Measurements from ENCODE around the gene GAPVD1. TPM values are rescaled to one million over a fixed set of nuclear protein-coding genes. Genes with fewer than 3 reads are reported as not detected.

The GAPVD1 gene
- total RNA-seq, 1 donor from 2014 or later = 43.5 TPM

DNA sequence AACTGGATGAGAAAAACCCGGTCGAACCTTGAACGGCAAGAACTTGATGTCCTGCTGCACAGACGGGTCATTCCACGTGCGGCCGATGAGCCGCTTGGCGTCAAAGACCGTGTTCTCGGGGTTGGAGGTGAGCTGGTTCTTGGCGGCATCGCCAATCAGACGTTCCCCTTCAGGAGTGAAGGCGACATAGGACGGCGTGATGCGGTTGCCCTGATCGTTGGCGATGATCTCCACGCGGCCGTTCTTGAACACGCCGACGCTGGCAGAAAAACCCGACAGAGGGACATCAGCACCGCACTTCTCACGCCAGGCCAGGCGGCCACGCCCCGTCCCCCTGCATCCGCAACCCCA lies 21.0 kb upstream of the GAPVD1 start:
- H3F3A ChIP-seq (ENCODE audit: low read depth) = peaks cover 43% of the 10 kb centered on the region
- peaks cover 28% of the 10 kb centered on the region for H3K36me3 ChIP-seq
- peak overlapping the region; percentile 100 for H3K9ac ChIP-seq
- H3K4me2 ChIP-seq = peak overlapping the region; percentile 92
- Mint-ChIP-seq H3K36me3 (peaks cover 46% of the 10 kb centered on the region), H3K27me3 (ENCODE audit: insufficient read depth, low read depth) (peaks cover 11% of the 10 kb centered on the region), H3K27ac (peak overlapping the region; percentile 99), H3K4me3 (peak overlapping the region; percentile 98), H3K4me1 (peaks cover 39% of the 10 kb centered on the region), H3K9me3 (no peaks in the 10 kb centered on the region)
- TF ChIP-seq EZH2phosphoT487 (IDR thresholded peaks at IDR 0.05) (no peak), EZH2 (IDR thresholded peaks at IDR 0.05) (no peak)
- TF ChIP-seq, protein P1, sequence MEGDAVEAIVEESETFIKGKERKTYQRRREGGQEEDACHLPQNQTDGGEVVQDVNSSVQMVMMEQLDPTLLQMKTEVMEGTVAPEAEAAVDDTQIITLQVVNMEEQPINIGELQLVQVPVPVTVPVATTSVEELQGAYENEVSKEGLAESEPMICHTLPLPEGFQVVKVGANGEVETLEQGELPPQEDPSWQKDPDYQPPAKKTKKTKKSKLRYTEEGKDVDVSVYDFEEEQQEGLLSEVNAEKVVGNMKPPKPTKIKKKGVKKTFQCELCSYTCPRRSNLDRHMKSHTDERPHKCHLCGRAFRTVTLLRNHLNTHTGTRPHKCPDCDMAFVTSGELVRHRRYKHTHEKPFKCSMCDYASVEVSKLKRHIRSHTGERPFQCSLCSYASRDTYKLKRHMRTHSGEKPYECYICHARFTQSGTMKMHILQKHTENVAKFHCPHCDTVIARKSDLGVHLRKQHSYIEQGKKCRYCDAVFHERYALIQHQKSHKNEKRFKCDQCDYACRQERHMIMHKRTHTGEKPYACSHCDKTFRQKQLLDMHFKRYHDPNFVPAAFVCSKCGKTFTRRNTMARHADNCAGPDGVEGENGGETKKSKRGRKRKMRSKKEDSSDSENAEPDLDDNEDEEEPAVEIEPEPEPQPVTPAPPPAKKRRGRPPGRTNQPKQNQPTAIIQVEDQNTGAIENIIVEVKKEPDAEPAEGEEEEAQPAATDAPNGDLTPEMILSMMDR (IDR thresholded peaks at IDR 0.05) = no peak
- peak; percentile 59 for DNase-seq (ENCODE audit: low spot score)
- peaks cover 54% of the 10 kb centered on the region for H4K20me1 ChIP-seq (ENCODE audit: low read depth)
- peaks cover 64% of the 10 kb centered on the region for H3K79me2 ChIP-seq (ENCODE audit: low read depth)
- H3K4me1 ChIP-seq = peaks cover 28% of the 10 kb centered on the region
- no peaks in the 10 kb centered on the region for H3K9me3 ChIP-seq (ENCODE audit: low read depth)
- peak overlapping the region; percentile 87 for H3K4me3 ChIP-seq
- H2AFZ ChIP-seq (replicated peaks) = peak overlapping the region; percentile 10
- no peaks in the 10 kb centered on the region for H3K27me3 ChIP-seq
- peak overlapping the region; percentile 98 for H3K27ac ChIP-seq

DNA sequence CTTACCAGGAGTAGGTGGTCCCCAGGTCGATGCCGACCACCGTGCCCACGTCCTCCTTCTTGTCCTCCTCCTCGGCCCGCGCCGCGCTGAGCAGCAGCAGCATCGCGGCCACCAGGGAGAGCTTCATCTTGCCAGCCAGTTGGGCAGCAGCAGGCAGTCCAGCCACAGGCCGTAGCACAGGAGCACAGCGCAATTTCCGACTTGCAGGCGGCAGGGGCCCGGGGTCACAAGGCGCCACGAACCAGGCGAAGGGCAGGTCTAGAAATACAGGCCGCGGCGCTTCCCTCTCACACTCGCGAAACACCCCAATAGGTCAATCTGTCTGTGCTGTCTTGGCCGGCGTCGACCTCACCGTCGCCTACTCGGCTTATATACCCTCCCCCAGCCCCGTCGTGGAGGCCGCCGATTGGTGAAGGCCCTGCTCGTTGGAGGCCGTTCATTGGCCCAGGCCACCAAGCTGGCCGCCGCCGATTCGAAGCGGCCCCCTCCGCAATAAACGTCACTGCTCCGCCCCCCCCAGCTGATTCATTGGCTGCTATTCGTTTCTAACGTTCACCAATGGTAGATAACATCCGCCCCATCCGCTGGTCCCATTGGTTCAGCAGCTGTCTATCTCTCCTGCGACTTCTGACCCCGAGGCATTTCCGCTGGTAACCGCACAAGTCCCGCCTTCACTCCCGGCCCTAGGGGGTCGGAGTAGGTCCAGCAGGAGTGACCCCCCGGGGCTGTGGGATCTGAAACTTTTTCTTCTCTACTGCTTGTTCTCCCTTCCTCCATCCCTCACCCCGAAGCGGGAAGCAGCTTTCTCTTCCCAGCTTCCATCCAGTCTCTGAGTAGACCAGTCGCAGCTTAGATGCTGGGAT lies 20.4 kb upstream of the GAPVD1 start, which contains the start of gene HSPA5:
TSS of gene HSPA5 (minus strand) at position 344 of the 863 bp plus-strand sequence. CDS start at position 127, 217 bp downstream.
- peak within 1 kb of the TSS; percentile 88 for H3K4me3 ChIP-seq
- peaks cover 11% of the 10 kb centered on the region for H3K27me3 Mint-ChIP-seq (ENCODE audit: insufficient read depth, low read depth)
- peak within 1 kb of the TSS; percentile 94 for H3K4me2 ChIP-seq
- peaks cover 48% of the 10 kb centered on the region for H4K20me1 ChIP-seq (ENCODE audit: low read depth)
- no peaks in the 10 kb centered on the region for H3K9me3 Mint-ChIP-seq
- peaks cover 58% of the 10 kb centered on the region for H3K79me2 ChIP-seq (ENCODE audit: low read depth)
- TF ChIP-seq EZH2 (IDR thresholded peaks at IDR 0.05) (no peak), EZH2phosphoT487 (IDR thresholded peaks at IDR 0.05) (no peak)
- TF ChIP-seq, protein P1 (IDR thresholded peaks at IDR 0.05) = peak; percentile 37
- peak within 1 kb of the TSS; percentile 98 for H3K27ac ChIP-seq
- H3K9me3 ChIP-seq (ENCODE audit: low read depth) = no peaks in the 10 kb centered on the region
- H3K4me1 ChIP-seq = peaks cover 28% of the 10 kb centered on the region
- peak within 1 kb of the TSS; percentile 100 for H3K9ac ChIP-seq
- no peaks in the 10 kb centered on the region for H3K27me3 ChIP-seq
- peaks cover 22% of the 10 kb centered on the region for H3K36me3 ChIP-seq
- H3K4me3 Mint-ChIP-seq = peak within 1 kb of the TSS; percentile 98
- H3K36me3 Mint-ChIP-seq = peaks cover 41% of the 10 kb centered on the region
- peak; percentile 99 for DNase-seq (ENCODE audit: low spot score)
- peak within 1 kb of the TSS; percentile 99 for H3K27ac Mint-ChIP-seq
- H2AFZ ChIP-seq (replicated peaks) = peak within 1 kb of the TSS; percentile 81
- peaks cover 33% of the 10 kb centered on the region for H3K4me1 Mint-ChIP-seq
- H3F3A ChIP-seq (ENCODE audit: low read depth) = peaks cover 37% of the 10 kb centered on the region

DNA sequence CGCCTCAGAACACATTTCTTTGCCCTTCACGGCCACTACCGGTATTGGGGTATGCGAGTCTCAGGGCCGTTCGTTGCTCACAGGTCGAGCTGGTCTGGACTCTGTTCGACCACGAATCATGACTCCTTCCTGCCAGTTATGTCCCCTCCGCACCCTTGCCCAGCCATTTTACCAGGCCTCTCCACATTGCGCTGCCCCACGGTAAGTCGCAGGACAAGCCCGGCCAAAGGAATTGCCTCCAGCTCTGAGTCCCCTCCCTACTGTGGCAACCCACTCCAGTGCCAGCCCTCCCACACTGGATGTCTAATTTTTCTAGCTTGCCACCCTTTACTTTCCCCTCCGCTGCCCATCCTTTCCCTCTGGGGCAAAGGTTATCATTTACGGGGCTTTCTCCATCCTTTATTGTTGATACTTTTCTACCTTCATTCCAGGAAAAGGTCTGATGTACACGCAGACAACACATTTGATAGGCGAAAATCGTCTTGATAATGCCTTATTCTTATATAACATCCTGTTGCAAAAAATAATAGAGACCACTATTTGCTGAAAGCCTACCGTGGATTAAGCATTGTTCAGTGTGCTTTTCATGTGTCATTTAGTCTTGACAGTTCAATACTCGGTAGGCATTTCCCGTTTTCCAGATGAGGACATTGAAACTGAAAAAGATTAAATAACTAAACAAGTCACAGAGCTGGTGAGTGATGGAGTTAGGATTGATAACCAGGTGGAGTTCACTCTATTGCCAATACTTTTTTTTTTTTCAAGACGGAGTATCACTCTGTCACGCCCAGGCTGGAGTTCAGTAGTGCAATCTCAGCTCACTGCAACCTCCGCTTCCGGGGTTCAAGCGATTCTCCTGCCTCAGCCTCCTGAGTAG lies 19.5 kb upstream of the GAPVD1 start:
- peaks cover 39% of the 10 kb centered on the region for H4K20me1 ChIP-seq (ENCODE audit: low read depth)
- peaks cover 28% of the 10 kb centered on the region for H3F3A ChIP-seq (ENCODE audit: low read depth)
- TF ChIP-seq EZH2 (IDR thresholded peaks at IDR 0.05) (no peak), EZH2phosphoT487 (IDR thresholded peaks at IDR 0.05) (no peak)
- TF ChIP-seq, protein P1 (IDR thresholded peaks at IDR 0.05) = no peak
- H3K36me3 Mint-ChIP-seq = peaks cover 33% of the 10 kb centered on the region
- no peaks in the 10 kb centered on the region for H3K27me3 ChIP-seq
- H3K4me3 Mint-ChIP-seq = peak overlapping the region; percentile 98
- peak overlapping the region; percentile 92 for H3K27ac ChIP-seq
- H3K4me2 ChIP-seq = peak overlapping the region; percentile 94
- peaks cover 25% of the 10 kb centered on the region for H3K4me1 Mint-ChIP-seq
- peak overlapping the region; percentile 98 for H3K9ac ChIP-seq
- H3K9me3 ChIP-seq (ENCODE audit: low read depth) = no peaks in the 10 kb centered on the region
- DNase-seq (ENCODE audit: low spot score) = no peak
- H2AFZ ChIP-seq (replicated peaks) = peak overlapping the region; percentile 81
- H3K27me3 Mint-ChIP-seq (ENCODE audit: insufficient read depth, low read depth) = peaks cover 11% of the 10 kb centered on the region
- H3K9me3 Mint-ChIP-seq = no peaks in the 10 kb centered on the region
- peaks cover 28% of the 10 kb centered on the region for H3K4me1 ChIP-seq
- H3K27ac Mint-ChIP-seq = peak overlapping the region; percentile 99
- peaks cover 49% of the 10 kb centered on the region for H3K79me2 ChIP-seq (ENCODE audit: low read depth)
- peaks cover 15% of the 10 kb centered on the region for H3K36me3 ChIP-seq
- H3K4me3 ChIP-seq = peak overlapping the region; percentile 88
